HEK293 (cell line): Measurements from ENCODE around the gene DACT2.

Experiments used
- CTCF ChIA-PET: fragments of 350-600 bp; formaldehyde crosslinking; extraction: SDS; loops from one replicate; lab custom pipeline; 2021; ENCODE audit warnings: antibody characterized with exemption; lab: Yijun Ruan, JAX
- POLR2A ChIA-PET: fragments of 300-600 bp; formaldehyde crosslinking; extraction: SDS; loops from one replicate; lab custom pipeline; 2020; ENCODE audit warnings: antibody characterized with exemption, inconsistent platforms; lab: Yijun Ruan, JAX
- H3K27ac ChIP-seq: fragments of 200-500 bp; sonication (Bioruptor generic); 2 replicates; pipeline ENCODE4 v1.5.1; 2014; ENCODE audit warnings: low read depth, low read length, control low read depth, inconsistent platforms; ENCODE audit errors: extremely low read depth
- H3K36me3 ChIP-seq, 2 experiments: fragments of 200-500 bp in 1 of 2; sonication (Bioruptor generic) in 1 of 2; 1 replicate in 1 of 2; 2 replicates in 1 of 2; pipeline ENCODE4 v1.5.1; 2014 to 2017; ENCODE audit warnings: inconsistent platforms in 2 of 2, low read length in 2 of 2; ENCODE audit not compliant: control insufficient read depth in 2 of 2, insufficient read depth in 1 of 2
- H3K4me1 ChIP-seq: fragments of 200-500 bp; sonication (Bioruptor generic); 2 replicates; pipeline ENCODE4 v1.5.1; 2014; ENCODE audit warnings: mild to moderate bottlenecking, low read length, inconsistent platforms; ENCODE audit not compliant: control insufficient read depth, insufficient read depth
- H3K4me3 ChIP-seq: 2 replicates; pipeline ENCODE4 v1.5.1; 2011; ENCODE audit warnings: low read depth, mild to moderate bottlenecking, control low read depth, low read length, moderate library complexity
- H3K9me3 ChIP-seq: fragments of 200-500 bp; sonication (Bioruptor generic); 2 replicates; pipeline ENCODE4 v1.5.1; 2014; ENCODE audit warnings: low read depth, low read length, inconsistent platforms; ENCODE audit not compliant: control insufficient read depth, insufficient read depth
- ELK4 ChIP-seq: IDR thresholded peaks from 2 replicates; pipeline ENCODE4 v1.6.1; 2011; ENCODE audit warnings: mild to moderate bottlenecking, low read depth, low read length, borderline replicate concordance
- FEZF1 ChIP-seq: fragments of 450-650 bp; formaldehyde crosslinking; IDR thresholded peaks from 2 replicates; pipeline ENCODE4 v1.5.1; 2016; ENCODE audit warnings: missing biosample characterization, missing genetic modification characterization
- GLIS2 ChIP-seq: fragments of 450-650 bp; formaldehyde crosslinking; IDR thresholded peaks from 2 replicates; pipeline ENCODE4 v1.5.1; 2016; ENCODE audit warnings: missing biosample characterization, missing genetic modification characterization
- KLF1 ChIP-seq: fragments of 450-650 bp; formaldehyde crosslinking; IDR thresholded peaks from 2 replicates; pipeline ENCODE4 v1.5.1; 2016; ENCODE audit warnings: missing biosample characterization, missing genetic modification characterization
- PRDM1 ChIP-seq: fragments of 450-650 bp; formaldehyde crosslinking; IDR thresholded peaks from 2 replicates; pipeline ENCODE4; 2016; ENCODE audit warnings: missing biosample characterization, missing genetic modification characterization
- PRDM6 ChIP-seq: fragments of 450-650 bp; formaldehyde crosslinking; IDR thresholded peaks from 2 replicates; pipeline ENCODE4 v1.5.1; 2017; ENCODE audit warnings: missing biosample characterization, missing genetic modification characterization
- SETDB1 ChIP-seq: IDR thresholded peaks from one replicate; pipeline ENCODE4 v1.6.1; 2017; ENCODE audit warnings: mild to moderate bottlenecking, low read length, moderate library complexity, mixed read lengths; ENCODE audit not compliant: insufficient read length
- YY1 ChIP-seq: fragments of 450-650 bp; formaldehyde crosslinking; IDR thresholded peaks from 2 replicates; pipeline ENCODE4 v1.5.1; 2018; ENCODE audit warnings: missing biosample characterization, missing genetic modification characterization
- ZBTB11 ChIP-seq: fragments of 450-650 bp; formaldehyde crosslinking; conservative IDR thresholded peaks from 2 replicates; pipeline ENCODE4 v1.5.1; 2016; ENCODE audit warnings: low read depth, missing biosample characterization, missing genetic modification characterization
- ZBTB17 ChIP-seq: fragments of 450-650 bp; formaldehyde crosslinking; IDR thresholded peaks from 2 replicates; pipeline ENCODE4 v1.5.1; 2016; ENCODE audit warnings: missing biosample characterization, missing genetic modification characterization
- ZBTB49 ChIP-seq: fragments of 450-650 bp; formaldehyde crosslinking; IDR thresholded peaks from 2 replicates; pipeline ENCODE4 v1.5.1; 2016; ENCODE audit warnings: missing biosample characterization, missing genetic modification characterization, low read depth
- ZNF174 ChIP-seq: fragments of 450-650 bp; formaldehyde crosslinking; IDR thresholded peaks from 2 replicates; pipeline ENCODE4 v1.5.0; 2017; ENCODE audit warnings: missing biosample characterization, mild to moderate bottlenecking, missing genetic modification characterization
- ZNF248 ChIP-seq: fragments of 450-650 bp; formaldehyde crosslinking; IDR thresholded peaks from 2 replicates; pipeline ENCODE4 v1.5.1; 2017; ENCODE audit warnings: missing biosample characterization, missing genetic modification characterization
- ZNF280C ChIP-seq: fragments of 450-650 bp; formaldehyde crosslinking; IDR thresholded peaks from 2 replicates; pipeline ENCODE4 v1.5.1; 2016; ENCODE audit warnings: missing biosample characterization, missing genetic modification characterization
- ZNF280D ChIP-seq: fragments of 450-650 bp; formaldehyde crosslinking; IDR thresholded peaks from 2 replicates; pipeline ENCODE4 v1.5.1; 2016; ENCODE audit warnings: missing biosample characterization, missing genetic modification characterization
- ZNF324 ChIP-seq: fragments of 450-650 bp; formaldehyde crosslinking; IDR thresholded peaks from 2 replicates; pipeline ENCODE4 v1.5.1; 2016; ENCODE audit warnings: missing biosample characterization, missing genetic modification characterization
- ZNF37A ChIP-seq: fragments of 450-650 bp; IDR thresholded peaks from 2 replicates; pipeline ENCODE4 v1.5.1; 2018; ENCODE audit warnings: missing biosample characterization, missing genetic modification characterization
- ZNF394 ChIP-seq: fragments of 450-650 bp; formaldehyde crosslinking; IDR thresholded peaks from 2 replicates; pipeline ENCODE4 v1.5.1; 2016; ENCODE audit warnings: missing biosample characterization, missing genetic modification characterization, mild to moderate bottlenecking, moderate library complexity, borderline replicate concordance
- ZNF544 ChIP-seq: fragments of 450-650 bp; formaldehyde crosslinking; IDR thresholded peaks from 2 replicates; pipeline ENCODE4 v1.5.0; 2017; ENCODE audit warnings: missing biosample characterization, missing genetic modification characterization
- ZSCAN5A ChIP-seq: fragments of 450-650 bp; formaldehyde crosslinking; IDR thresholded peaks from 2 replicates; pipeline ENCODE4 v1.5.1; 2016; ENCODE audit warnings: missing biosample characterization, missing genetic modification characterization

The DACT2 gene

GRCh38 chr6:168359794-168360193 is 40.2 kb upstream of the DACT2 start (continued):
- no peak for TF ChIP-seq ZBTB49 (tag by site-specific recombination)
- no peak for TF ChIP-seq KLF1
- no peak for TF ChIP-seq FEZF1 (tag by site-specific recombination)
- no peak for TF ChIP-seq ZNF280C (tag by site-specific recombination)
- no peak for TF ChIP-seq PRDM1 (tag by site-specific recombination)
- no peak for TF ChIP-seq ZNF544 (tag by site-specific recombination)
- TF ChIP-seq ZNF248 (tag by site-specific recombination), result no peak
- TF ChIP-seq PRDM6 (tag by site-specific recombination), result no peak
- no peak for TF ChIP-seq SETDB1
- TF ChIP-seq ZNF174 (tag by site-specific recombination), result no peak
- no peak for TF ChIP-seq YY1 (tag by site-specific recombination)
- no peak for TF ChIP-seq ZBTB11 (tag by site-specific recombination)
- TF ChIP-seq GLIS2 (tag by site-specific recombination), result no peak
- TF ChIP-seq ZNF37A, result no peak

GRCh38 chr6:168358842-168359420 is 39.4 kb upstream of the DACT2 start:
- Histone ChIP-seq H3K36me3 (no peaks in the 10 kb centered on the region), H3K4me1 (no peaks in the 10 kb centered on the region), H3K9me3 (no peaks in the 10 kb centered on the region), H3K4me3 (no peak overlapping the region), H3K27ac (no peak overlapping the region)
- ChIA-PET POLR2A (no interaction called here), CTCF (interaction anchor here (0.6 kb wide), 1 partner anchor 226 kb away, joined by 3 read pairs; no protein-coding TSS in a partner anchor)
- TF ChIP-seq ZNF280D (no peak), ZBTB17 (tag by site-specific recombination) (no peak), ZSCAN5A (tag by site-specific recombination) (no peak), ZNF324 (no peak), ELK4 (no peak), ZNF394 (tag by site-specific recombination) (no peak)
